SIG-M5 treated with dmso at 0.1 percent for 504 hours (cell line): ENCODE measurements around the gene ANP32A.
A peak's percentile ranks its signal among the peaks of the same experiment; 100 is the strongest.

ENCODE experiments used
- DNase-seq: peaks from one replicate; lab custom pipeline; 2025; ENCODE audit not compliant: unreplicated experiment; lab: John Stamatoyannopoulos, UW

ANP32A gene

GRCh38 chr15:68821190-68821840, 620 bp upstream of the ANP32A start:
- peak; percentile 23 for DNase-seq

GRCh38 chr15:68819495-68820294, 1.0 kb downstream of the ANP32A start:
- DNase-seq, result peak; percentile 34

GRCh38 chr15:68818769-68819494, 1.8 kb downstream of the ANP32A start:
- peak; percentile 86 for DNase-seq

- peak; percentile 44 for DNase-seq
Observed at GRCh38 chr15:68818066-68818768, 2.5 kb downstream of the ANP32A start.

GRCh38 chr15:68817304-68818065, 3.2 kb downstream of the ANP32A start:
- DNase-seq, result peak; percentile 68

- peak; percentile 33 for DNase-seq
Observed at GRCh38 chr15:68816795-68817303, 3.8 kb downstream of the ANP32A start.

- DNase-seq, result no peak
Observed at GRCh38 chr15:68816158-68816557, 4.5 kb downstream of the ANP32A start.

GRCh38 chr15:68815598-68815997, 5.1 kb downstream of the ANP32A start:
- DNase-seq, result peak; percentile 61

GRCh38 chr15:68814596-68814995, 6.1 kb downstream of the ANP32A start:
- DNase-seq, result no peak

GRCh38 chr15:68812597-68813431, 7.9 kb downstream of the ANP32A start:
- DNase-seq, result no peak

- no peak for DNase-seq
Observed at GRCh38 chr15:68812069-68812468, 8.6 kb downstream of the ANP32A start.

GRCh38 chr15:68809517-68809916, 11.2 kb downstream of the ANP32A start:
- no peak for DNase-seq

- DNase-seq, result no peak
Observed at GRCh38 chr15:68808770-68809169, 11.9 kb downstream of the ANP32A start.

GRCh38 chr15:68808091-68808490, 12.6 kb downstream of the ANP32A start:
- DNase-seq, result no peak

- DNase-seq, result no peak
Observed at GRCh38 chr15:68807249-68807648, 13.4 kb downstream of the ANP32A start.

GRCh38 chr15:68806220-68807060, 14.3 kb downstream of the ANP32A start:
- no peak for DNase-seq

- no peak for DNase-seq
Observed at GRCh38 chr15:68802373-68802772, 18.3 kb downstream of the ANP32A start.

GRCh38 chr15:68801572-68802148, 19.0 kb downstream of the ANP32A start:
- DNase-seq, result no peak
